NCI-H82 (cell line): ENCODE measurements around the gene B3GALT6.

Experiments
- DNase-seq: peaks from one replicate; lab custom pipeline; 2025; lab: John Stamatoyannopoulos, UW

Gene B3GALT6

GRCh38 chr1:1215881-1216605, 16.0 kb upstream of the B3GALT6 start:
- no peak for DNase-seq

DNA sequence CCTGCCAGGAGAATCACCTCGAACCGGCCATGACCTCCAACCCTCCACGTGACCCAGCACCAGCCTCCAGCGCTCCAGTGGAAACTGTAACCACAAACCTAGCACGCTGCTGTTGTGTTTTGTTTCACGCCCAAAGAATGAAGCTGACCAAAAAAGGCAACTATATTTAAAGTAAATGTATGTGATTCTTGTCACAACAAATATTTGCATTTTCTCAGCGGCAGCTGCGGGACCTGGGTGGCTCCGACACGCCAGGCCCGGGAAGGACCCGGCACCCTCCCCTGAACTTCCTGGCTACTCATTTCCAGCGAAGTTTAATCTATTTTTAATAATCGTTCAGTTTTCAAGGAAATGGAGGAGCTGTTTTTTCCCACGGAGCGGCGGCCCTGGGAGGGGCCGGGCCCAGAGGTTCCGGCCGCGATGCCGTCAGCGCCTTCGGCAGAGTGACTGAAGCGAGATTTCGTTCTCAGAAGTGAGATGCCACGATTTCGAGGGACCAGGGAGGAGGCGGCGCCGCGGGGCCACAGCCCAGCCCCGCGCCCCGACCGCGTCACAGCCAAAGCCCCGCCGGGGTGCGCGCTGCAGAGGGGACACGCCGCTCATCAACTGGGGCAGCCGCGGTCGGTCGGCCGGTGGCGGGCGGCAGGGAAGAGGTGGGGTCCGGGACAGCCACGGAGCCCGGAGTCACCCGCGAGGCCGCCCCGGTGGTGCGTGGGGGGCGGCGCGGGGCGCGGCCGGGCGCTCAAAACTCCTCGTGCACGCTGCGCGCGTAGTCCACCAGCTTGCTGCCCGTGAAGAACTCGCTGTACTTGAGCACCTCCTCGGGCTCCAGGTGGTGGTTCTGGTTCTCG, 15.0 kb upstream of the B3GALT6 start:
- DNase-seq, result no peak

- no peak for DNase-seq
These were observed 14.2 kb upstream of the B3GALT6 start for GRCh38 chr1:1217621-1218523.

DNA sequence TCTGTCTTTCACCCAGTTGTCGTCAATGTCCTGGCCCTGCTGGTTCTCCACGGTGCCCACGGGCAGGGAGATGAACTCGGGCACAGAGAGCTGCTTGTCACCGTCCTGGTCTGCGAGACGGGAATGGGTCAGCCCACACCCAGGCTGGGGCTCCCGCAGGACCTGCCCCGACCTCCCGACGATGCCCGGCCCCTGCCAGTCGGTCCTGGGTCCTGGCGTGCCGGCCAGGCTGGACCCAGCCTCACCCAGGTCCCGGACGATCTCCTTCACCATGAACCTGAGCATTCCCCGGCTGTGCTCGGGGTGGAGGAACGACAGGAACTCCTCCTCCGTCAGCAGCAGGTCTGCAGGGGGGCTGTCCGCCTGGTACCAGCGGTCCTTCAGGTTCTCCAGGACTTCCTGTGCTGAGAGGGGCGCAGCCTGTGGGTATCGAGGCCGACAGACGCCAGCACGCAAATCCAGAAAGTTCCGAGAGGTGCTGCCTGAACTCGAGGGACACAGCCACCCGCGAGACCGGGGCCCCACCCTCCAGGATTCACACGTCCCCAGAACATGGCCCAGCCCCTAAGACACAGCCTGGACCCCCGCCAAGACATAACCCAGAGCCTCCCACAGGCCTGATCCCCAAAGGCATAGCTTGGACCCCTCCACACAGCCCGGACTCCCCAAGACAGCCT, 13.4 kb upstream of the B3GALT6 start:
- DNase-seq, result no peak

- no peak for DNase-seq
These were observed 12.7 kb upstream of the B3GALT6 start for GRCh38 chr1:1219341-1219740.

GRCh38 chr1:1220197-1220596, 11.8 kb upstream of the B3GALT6 start:
- DNase-seq, result no peak

GRCh38 chr1:1221887-1222574, 10.0 kb upstream of the B3GALT6 start:
- DNase-seq, result no peak

DNA sequence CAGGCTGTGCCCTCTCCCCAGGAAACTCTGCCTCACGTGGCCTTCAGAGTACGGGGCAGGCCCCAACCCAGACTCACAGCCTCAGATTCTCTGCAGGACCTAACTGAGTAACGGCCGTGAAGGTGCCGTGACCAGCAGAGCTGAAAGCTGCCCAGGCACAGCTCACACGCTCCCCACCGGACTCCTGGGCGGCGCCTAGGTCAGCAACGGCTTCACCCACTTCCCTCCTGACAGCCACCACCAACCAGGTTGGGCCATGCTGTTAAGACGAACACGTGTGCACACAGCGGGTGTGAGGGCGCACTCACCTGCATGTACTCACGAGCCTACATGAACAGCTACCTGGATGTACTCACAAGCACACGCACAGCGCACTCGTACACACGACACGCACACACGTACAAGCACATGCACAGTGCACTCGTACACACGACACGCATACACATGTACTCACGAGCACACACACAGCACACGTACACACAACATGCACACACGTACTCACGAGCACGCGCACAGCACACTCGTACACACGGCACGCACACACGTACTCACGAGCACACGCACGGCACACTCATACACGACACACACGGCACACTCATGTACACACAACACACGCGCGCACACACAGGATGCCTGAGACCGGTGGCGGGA, 9.3 kb upstream of the B3GALT6 start:
- DNase-seq, result no peak

GRCh38 chr1:1223321-1223720, 8.7 kb upstream of the B3GALT6 start:
- DNase-seq, result no peak

GRCh38 chr1:1223891-1224290, 8.1 kb upstream of the B3GALT6 start:
- DNase-seq, result no peak

DNA sequence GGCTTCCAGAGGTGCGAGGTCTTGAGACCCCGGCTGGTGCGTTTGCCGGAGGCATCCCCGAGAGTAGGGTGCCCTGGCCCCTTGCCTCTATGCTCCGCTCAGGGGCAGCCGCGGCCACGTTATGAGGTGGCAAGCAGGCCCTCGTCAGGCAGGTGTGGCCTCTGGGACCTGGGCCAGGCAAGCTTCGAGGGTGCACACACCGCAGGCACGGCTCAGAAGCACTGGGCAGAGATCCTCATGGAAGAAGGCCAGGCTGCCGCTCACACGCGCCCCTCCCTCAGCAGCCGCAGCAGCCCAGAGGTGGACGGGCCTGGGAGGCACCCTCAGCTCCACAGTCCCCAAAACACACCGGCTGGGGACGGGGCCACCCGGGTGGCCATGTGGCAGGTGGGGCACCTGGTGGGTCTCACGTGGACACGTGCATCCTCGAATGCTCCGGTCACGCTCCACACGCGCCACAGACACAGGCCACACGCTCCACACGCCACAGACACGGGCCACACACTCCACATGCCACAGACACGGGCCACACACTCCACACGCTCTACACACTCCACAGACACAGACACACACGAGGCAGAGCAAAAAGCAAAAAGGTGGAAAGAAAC, 6.7 kb upstream of the B3GALT6 start:
- no peak for DNase-seq

- no peak for DNase-seq
These were observed 6.1 kb upstream of the B3GALT6 start for GRCh38 chr1:1225913-1226312.

DNA sequence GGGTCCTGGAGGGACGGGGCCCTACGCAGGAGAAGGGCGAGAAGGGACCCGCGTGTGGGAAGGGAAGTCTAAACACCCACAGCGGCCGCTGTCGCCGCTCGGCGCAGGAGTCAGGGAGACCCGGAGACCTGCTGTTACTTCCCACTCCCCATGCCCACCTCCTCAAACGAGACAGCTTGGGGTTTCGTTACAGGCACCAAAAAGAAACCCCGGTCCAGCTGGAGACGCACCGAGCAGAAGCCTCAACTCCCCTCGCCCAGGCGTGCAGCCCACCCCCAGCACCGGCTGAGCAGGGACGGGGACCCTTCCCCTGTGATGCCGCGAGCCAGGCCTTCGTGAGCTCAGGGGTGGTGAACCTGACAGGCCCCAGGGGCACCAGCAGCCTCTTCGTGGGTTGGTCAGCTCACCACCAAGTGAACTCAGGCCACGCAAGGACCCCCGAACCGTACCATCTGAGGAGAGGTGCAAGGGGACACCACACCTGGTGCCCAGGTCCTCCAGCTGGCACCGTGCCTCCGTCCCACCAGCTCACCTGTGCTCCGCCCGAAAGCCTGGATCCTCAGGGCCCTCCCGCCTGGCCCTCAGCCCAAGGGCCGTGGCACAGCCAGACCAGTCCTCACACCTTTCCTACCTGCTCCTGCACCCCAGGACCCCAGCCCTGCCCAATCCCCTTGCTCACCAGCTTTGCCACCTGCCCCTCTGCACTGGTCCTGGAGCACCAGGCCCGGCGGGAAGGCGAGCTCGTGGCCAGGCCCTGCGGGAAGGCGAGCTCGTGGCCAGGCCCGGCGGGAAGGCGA, 5.3 kb upstream of the B3GALT6 start:
- DNase-seq, result no peak

DNA sequence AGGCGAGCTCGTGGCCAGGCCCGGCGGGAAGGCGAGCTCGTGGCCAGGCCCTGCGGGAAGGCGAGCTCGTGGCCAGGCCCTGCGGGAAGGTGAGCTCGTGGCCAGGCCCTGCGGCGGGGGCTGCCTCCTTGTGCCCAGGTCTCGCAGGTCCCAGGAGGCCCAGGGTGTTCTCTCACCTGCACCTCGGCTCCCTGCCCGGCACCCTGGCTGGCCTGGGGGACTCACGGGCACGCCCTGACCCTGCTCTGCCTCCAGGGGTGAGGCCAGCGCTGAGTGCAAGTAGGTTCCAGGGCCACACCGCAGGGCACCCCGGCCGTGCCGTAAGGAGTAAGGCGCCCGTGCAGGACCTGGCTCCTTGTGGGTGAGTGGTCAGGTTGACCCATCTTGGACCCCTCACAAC, 4.7 kb upstream of the B3GALT6 start:
- DNase-seq, result no peak

GRCh38 chr1:1228187-1228586, 3.9 kb upstream of the B3GALT6 start:
- DNase-seq, result no peak

DNA sequence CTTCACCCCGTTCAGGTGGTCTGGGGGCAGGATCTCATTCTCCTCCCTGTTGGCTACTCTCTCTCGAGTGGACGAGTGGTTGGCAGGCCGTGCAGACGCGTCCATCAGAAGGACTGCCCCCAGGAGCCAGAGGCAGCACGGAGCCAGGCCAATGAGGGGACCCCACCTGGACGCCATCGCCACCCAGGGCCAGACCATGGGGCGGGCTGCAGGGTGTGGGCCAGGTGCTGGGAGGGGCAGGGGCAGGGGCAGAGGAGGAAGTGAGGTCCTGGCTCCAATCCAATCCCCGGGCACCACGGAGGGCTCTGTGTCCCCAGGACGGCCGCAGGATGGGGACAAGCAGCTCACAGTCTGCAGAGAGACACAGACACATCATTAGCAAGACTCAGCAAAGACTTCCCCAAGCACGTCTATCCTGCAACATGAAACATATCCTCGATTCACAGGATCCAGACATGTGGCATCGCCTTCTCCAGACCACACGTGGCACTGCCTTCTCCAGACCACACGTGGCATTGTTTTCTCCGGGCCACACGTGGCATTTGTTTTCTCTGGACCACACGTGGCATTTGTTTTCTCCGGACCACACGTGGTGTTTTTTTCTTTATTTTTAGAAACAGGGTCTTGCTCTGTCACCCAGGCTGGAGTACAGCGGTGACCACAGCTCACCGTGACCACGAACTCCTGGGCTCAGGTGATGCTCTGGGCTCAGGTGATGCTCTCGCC, 3.3 kb upstream of the B3GALT6 start:
- no peak for DNase-seq

- no peak for DNase-seq
These were observed 2.3 kb upstream of the B3GALT6 start for GRCh38 chr1:1229770-1230169.

- DNase-seq, result peak; percentile 39
These were observed 1.2 kb upstream of the B3GALT6 start for GRCh38 chr1:1230656-1231399.
